H1 (cell line): ENCODE data around the gene TCF25. TPM values are rescaled to one million over a fixed set of nuclear protein-coding genes. Genes with fewer than 3 reads are reported as not detected.
A peak's percentile ranks its signal among the peaks of the same experiment; 100 is the strongest.

Experiments used
- BRCA1 ChIP-seq: IDR thresholded peaks from 2 replicates; pipeline ENCODE4 v1.6.1; 2012; ENCODE audit warnings: low read depth, low read length, improper control_type of control experiment
- CEBPB ChIP-seq: IDR thresholded peaks from 2 replicates; pipeline ENCODE4 v1.6.1; 2012; ENCODE audit warnings: low read depth, low read length
- CTBP2 ChIP-seq: IDR thresholded peaks from 2 replicates; pipeline ENCODE4 v1.7.0; 2011; ENCODE audit warnings: borderline replicate concordance, mild to moderate bottlenecking, moderate library complexity, mixed read lengths, low read length; ENCODE audit not compliant: insufficient read depth, insufficient read length
- EGR1 ChIP-seq: IDR thresholded peaks from 2 replicates; pipeline ENCODE4 v1.6.1; 2011; ENCODE audit warnings: low read depth, low read length, borderline replicate concordance
- JUN ChIP-seq: IDR thresholded peaks from 2 replicates; pipeline ENCODE4 v1.6.1; 2011; ENCODE audit warnings: low read depth, mild to moderate bottlenecking, improper control_type of control experiment, low read length
- KDM4A ChIP-seq: IDR thresholded peaks from one replicate; pipeline ENCODE4 v1.7.1; 2012; ENCODE audit warnings: low read depth, mild to moderate bottlenecking, moderate library complexity, low read length, inconsistent platforms; ENCODE audit not compliant: severe bottlenecking
- YY1 ChIP-seq: IDR thresholded peaks from 2 replicates; pipeline ENCODE4 v1.6.1; 2011; ENCODE audit warnings: low read depth, mild to moderate bottlenecking, low read length
- polyA plus RNA-seq, 7 experiments: library from polyadenylated mRNA; depleted of rRNA in 3 of 7; stranded (reverse) in 5 of 7; unstranded in 2 of 7; fragments of >200 nt in 5 of 7; fragments of 200-250 nt in 2 of 7; gene quantifications; 1 replicate in 5 of 7; 2 replicates in 1 of 7; 4 replicates in 1 of 7; pipeline versions ENCODE4 v1.2.1 to v1.2.3, GENCODE V29; 2011 to 2013; ENCODE audit warnings: missing spikeins in 2 of 7, mixed read lengths in 2 of 7
- total RNA-seq: library from RNA; stranded (reverse); fragmentation: NEBNext Ultra II Directional; extraction: Animal tissue kit (Norgen Biotek cat#: 25700); gene quantifications from 2 replicates; pipeline ENCODE4 v1.2.1, GENCODE V29; 2021
- TF ChIP-seq, protein P1 (sequence below): IDR thresholded peaks from 2 replicates; pipeline ENCODE4 v1.6.1; 2012; ENCODE audit warnings: inconsistent platforms
- TF ChIP-seq, protein P2 (sequence below): IDR thresholded peaks from 2 replicates; pipeline ENCODE4 v1.6.1; 2012; ENCODE audit warnings: inconsistent platforms

The TCF25 gene
- total and polyA plus RNA-seq, 2 of the 8 experiments (the other 6 are each of a cell fraction or from before 2014, with no cell fraction given) = 78.1 to 102 TPM

DNA sequence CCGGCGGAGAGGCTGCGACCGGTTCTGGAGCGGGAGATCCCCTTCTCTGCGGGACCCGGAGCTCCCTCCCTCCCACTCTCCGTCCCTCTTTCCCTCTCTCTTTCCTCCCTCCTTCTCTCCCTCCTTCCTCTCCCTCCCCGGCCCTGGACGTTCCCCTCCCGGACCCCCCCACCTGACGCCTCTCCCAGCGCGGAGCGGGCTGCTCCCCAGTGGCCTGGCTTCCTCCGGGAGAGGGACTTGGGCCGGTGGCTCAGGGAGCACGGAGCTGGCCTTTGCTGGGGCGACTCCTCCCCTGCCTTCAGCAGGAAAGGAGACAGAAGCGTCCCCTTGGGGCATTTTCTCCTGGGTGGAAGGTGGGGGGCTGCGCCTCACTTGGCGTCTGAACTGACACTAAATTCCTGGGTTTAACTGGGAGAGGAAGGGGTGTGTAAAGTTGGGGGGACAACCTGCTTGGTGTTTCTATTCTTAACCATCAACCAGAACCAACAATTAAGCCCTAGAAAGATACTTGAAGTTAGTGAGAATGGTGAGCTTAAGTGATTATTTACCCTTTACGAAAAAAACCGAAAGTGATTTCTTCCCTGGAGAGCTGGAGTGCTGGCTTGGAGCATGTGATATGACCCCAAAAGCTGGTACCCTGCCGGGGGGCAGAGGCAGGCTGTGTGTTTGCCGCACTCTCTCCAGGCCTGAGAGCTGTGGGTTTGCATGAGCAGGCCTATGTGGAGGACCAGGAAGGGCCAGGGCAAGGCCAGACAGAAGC lies 44.3 kb upstream of the TCF25 start (continued):
- TF ChIP-seq BRCA1 = no peak
- TF ChIP-seq, protein P1, sequence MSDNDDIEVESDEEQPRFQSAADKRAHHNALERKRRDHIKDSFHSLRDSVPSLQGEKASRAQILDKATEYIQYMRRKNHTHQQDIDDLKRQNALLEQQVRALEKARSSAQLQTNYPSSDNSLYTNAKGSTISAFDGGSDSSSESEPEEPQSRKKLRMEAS = no peak
- TF ChIP-seq, protein P2, sequence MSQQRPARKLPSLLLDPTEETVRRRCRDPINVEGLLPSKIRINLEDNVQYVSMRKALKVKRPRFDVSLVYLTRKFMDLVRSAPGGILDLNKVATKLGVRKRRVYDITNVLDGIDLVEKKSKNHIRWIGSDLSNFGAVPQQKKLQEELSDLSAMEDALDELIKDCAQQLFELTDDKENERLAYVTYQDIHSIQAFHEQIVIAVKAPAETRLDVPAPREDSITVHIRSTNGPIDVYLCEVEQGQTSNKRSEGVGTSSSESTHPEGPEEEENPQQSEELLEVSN = no peak
- TF ChIP-seq EGR1 = peak; percentile 22; the same call in 1 of the 2 replicates
- TF ChIP-seq CEBPB = no peak
- TF ChIP-seq KDM4A = peak; percentile 21
- TF ChIP-seq YY1 = 0 out of 2 replicates have a peak, but pooled peaks have one; percentile 2
- TF ChIP-seq CTBP2 = no peak
- no peak for TF ChIP-seq JUN
